ENCODE results near the gene SLTM.

GRCh38 chr15:58934114-58934447 lies 602 bp upstream of the SLTM start:
- TF ChIP-seq EZH2phosphoT487 (IDR thresholded peaks at IDR 0.05; ENCODE audit: low read length) (no peak), EZH2 (optimal IDR thresholded peaks at IDR 0.05; ENCODE audit: low read depth, low read length) (no peak)
- TF ChIP-seq, protein P1, sequence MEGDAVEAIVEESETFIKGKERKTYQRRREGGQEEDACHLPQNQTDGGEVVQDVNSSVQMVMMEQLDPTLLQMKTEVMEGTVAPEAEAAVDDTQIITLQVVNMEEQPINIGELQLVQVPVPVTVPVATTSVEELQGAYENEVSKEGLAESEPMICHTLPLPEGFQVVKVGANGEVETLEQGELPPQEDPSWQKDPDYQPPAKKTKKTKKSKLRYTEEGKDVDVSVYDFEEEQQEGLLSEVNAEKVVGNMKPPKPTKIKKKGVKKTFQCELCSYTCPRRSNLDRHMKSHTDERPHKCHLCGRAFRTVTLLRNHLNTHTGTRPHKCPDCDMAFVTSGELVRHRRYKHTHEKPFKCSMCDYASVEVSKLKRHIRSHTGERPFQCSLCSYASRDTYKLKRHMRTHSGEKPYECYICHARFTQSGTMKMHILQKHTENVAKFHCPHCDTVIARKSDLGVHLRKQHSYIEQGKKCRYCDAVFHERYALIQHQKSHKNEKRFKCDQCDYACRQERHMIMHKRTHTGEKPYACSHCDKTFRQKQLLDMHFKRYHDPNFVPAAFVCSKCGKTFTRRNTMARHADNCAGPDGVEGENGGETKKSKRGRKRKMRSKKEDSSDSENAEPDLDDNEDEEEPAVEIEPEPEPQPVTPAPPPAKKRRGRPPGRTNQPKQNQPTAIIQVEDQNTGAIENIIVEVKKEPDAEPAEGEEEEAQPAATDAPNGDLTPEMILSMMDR (IDR thresholded peaks at IDR 0.05; ENCODE audit: low read length), result no peak

All from MM.1S (cell line).